GM12878 (cell line): ENCODE data around the gene CCDC80. TPM values are rescaled to one million over a fixed set of nuclear protein-coding genes. Genes with fewer than 3 reads are reported as not detected.

Experiments used
- polyA plus RNA-seq, 11 experiments: library from polyadenylated mRNA; depleted of rRNA in 4 of 11; unstranded in 6 of 11; stranded (reverse) in 5 of 11; fragments of >200 nt; fragmentation: Nextera tagmentation in 4 of 11; fragmentation: Illumina TruSeq in 1 of 11; extraction: Ambion mirVana in 4 of 11; extraction: Trizol in 1 of 11; gene quantifications; 1 replicate in 1 of 11; 2 replicates in 10 of 11; pipeline versions ENCODE4 v1.2.1 to v1.2.3, GENCODE V29; 2011 to 2016; ENCODE audit warnings: inconsistent platforms in 2 of 11, missing spikeins in 2 of 11, low read depth in 1 of 11
- total RNA-seq, 4 experiments: library from RNA; depleted of rRNA in 3 of 4; stranded (reverse); fragments of >200 nt in 3 of 4; fragmentation: Illumina TruSeq in 1 of 4; extraction: Trizol in 1 of 4; gene quantifications; 2 replicates each; pipeline versions ENCODE4 v1.2.1 to v1.2.3, GENCODE V29; 2013 to 2021

The CCDC80 gene
- total and polyA plus RNA-seq, 10 of the 15 experiments (the other 5 are each of a cell fraction or from before 2014, with no cell fraction given), result 0.01 to 0.59 (median 0.21) TPM; not detected in 5

Other genes with a start within 250 kb of the CCDC80 start
- gene BTLA, start 141.7 kb downstream of the CCDC80 start, total RNA-seq (2014; rRNA removed), result 65.2 and 83.6 TPM in 2 replicates
- gene BTLA, start 141.7 kb downstream of the CCDC80 start, total RNA-seq (2014; rRNA removed; fragmentation: Illumina TruSeq; extraction: Trizol), result 91.5 and 99.0 TPM in 2 replicates
- 78.4 and 79.7 TPM in 2 replicates for gene BTLA, start 141.7 kb downstream of the CCDC80 start, total RNA-seq (2021)
- 134 and 185 TPM in 2 replicates for gene BTLA, start 141.7 kb downstream of the CCDC80 start, polyA plus RNA-seq (2011; rRNA removed)
- gene BTLA, start 141.7 kb downstream of the CCDC80 start, polyA plus RNA-seq (2014; fragmentation: Illumina TruSeq; extraction: Trizol), result 88.7 and 107 TPM in 2 replicates
- gene BTLA, start 141.7 kb downstream of the CCDC80 start, polyA plus RNA-seq (2014; fragmentation: Nextera tagmentation; extraction: Ambion mirVana), result 100 to 1,000 TPM; 101 to 134 TPM
- 47.9 and 66.5 TPM in 2 replicates for gene BTLA, start 141.7 kb downstream of the CCDC80 start, polyA plus RNA-seq (2014; rRNA removed)
- gene BTLA, start 141.7 kb downstream of the CCDC80 start, polyA plus RNA-seq (2016; fragmentation: Nextera tagmentation; extraction: Ambion mirVana), result 10 to 100 TPM; 55.4 to 66.7 TPM
- gene ATG3, start 79.2 kb downstream of the CCDC80 start, total RNA-seq (2014; rRNA removed), result 60.6 and 67.6 TPM in 2 replicates
- 57.2 and 62.0 TPM in 2 replicates for gene ATG3, start 79.2 kb downstream of the CCDC80 start, total RNA-seq (2014; rRNA removed; fragmentation: Illumina TruSeq; extraction: Trizol)
- 48.2 and 53.7 TPM in 2 replicates for gene ATG3, start 79.2 kb downstream of the CCDC80 start, total RNA-seq (2021)
- gene ATG3, start 79.2 kb downstream of the CCDC80 start, polyA plus RNA-seq (2011; rRNA removed), result 65.1 and 85.7 TPM in 2 replicates
- gene ATG3, start 79.2 kb downstream of the CCDC80 start, polyA plus RNA-seq (2014; fragmentation: Illumina TruSeq; extraction: Trizol), result 68.6 and 97.1 TPM in 2 replicates
- 10 to 100 TPM; 49.8 to 71.2 TPM for gene ATG3, start 79.2 kb downstream of the CCDC80 start, polyA plus RNA-seq (2014; fragmentation: Nextera tagmentation; extraction: Ambion mirVana)
- 52.2 and 53.4 TPM in 2 replicates for gene ATG3, start 79.2 kb downstream of the CCDC80 start, polyA plus RNA-seq (2014; rRNA removed)
- gene ATG3, start 79.2 kb downstream of the CCDC80 start, polyA plus RNA-seq (2016; fragmentation: Nextera tagmentation; extraction: Ambion mirVana), result 10 to 100 TPM; 95.0 to 97.0 TPM
- 15.8 and 25.6 TPM in 2 replicates for gene SLC35A5, start 79.1 kb downstream of the CCDC80 start, total RNA-seq (2014; rRNA removed)
- 14.7 and 17.0 TPM in 2 replicates for gene SLC35A5, start 79.1 kb downstream of the CCDC80 start, total RNA-seq (2014; rRNA removed; fragmentation: Illumina TruSeq; extraction: Trizol)
- 16.3 and 20.0 TPM in 2 replicates for gene SLC35A5, start 79.1 kb downstream of the CCDC80 start, total RNA-seq (2021)
- gene SLC35A5, start 79.1 kb downstream of the CCDC80 start, polyA plus RNA-seq (2011; rRNA removed), result 38.1 and 56.0 TPM in 2 replicates
- 20.8 and 28.7 TPM in 2 replicates for gene SLC35A5, start 79.1 kb downstream of the CCDC80 start, polyA plus RNA-seq (2014; fragmentation: Illumina TruSeq; extraction: Trizol)
- gene SLC35A5, start 79.1 kb downstream of the CCDC80 start, polyA plus RNA-seq (2014; fragmentation: Nextera tagmentation; extraction: Ambion mirVana), result 10 to 100 TPM; 10.9 to 15.7 TPM
- gene SLC35A5, start 79.1 kb downstream of the CCDC80 start, polyA plus RNA-seq (2014; rRNA removed), result 11.3 and 12.8 TPM in 2 replicates
- 10 to 100 TPM; 32.0 to 35.6 TPM for gene SLC35A5, start 79.1 kb downstream of the CCDC80 start, polyA plus RNA-seq (2016; fragmentation: Nextera tagmentation; extraction: Ambion mirVana)
- gene CD200R1L, start 205.7 kb upstream of the CCDC80 start, total RNA-seq (2014; rRNA removed), result not detected in 2 replicates
- not detected in 2 replicates for gene CD200R1L, start 205.7 kb upstream of the CCDC80 start, total RNA-seq (2014; rRNA removed; fragmentation: Illumina TruSeq; extraction: Trizol)
- gene CD200R1L, start 205.7 kb upstream of the CCDC80 start, total RNA-seq (2021), result 0.41 TPM in 1 of 2 replicates, not detected in the other
- gene CD200R1L, start 205.7 kb upstream of the CCDC80 start, polyA plus RNA-seq (2011; rRNA removed), result 0.09 TPM in 1 of 2 replicates, not detected in the other
- gene CD200R1L, start 205.7 kb upstream of the CCDC80 start, polyA plus RNA-seq (2014; fragmentation: Illumina TruSeq; extraction: Trizol), result 0.33 TPM in 1 of 2 replicates, not detected in the other
- gene CD200R1L, start 205.7 kb upstream of the CCDC80 start, polyA plus RNA-seq (2014; fragmentation: Nextera tagmentation; extraction: Ambion mirVana), result not detected
- gene CD200R1L, start 205.7 kb upstream of the CCDC80 start, polyA plus RNA-seq (2014; rRNA removed), result not detected in 2 replicates
- not detected for gene CD200R1L, start 205.7 kb upstream of the CCDC80 start, polyA plus RNA-seq (2016; fragmentation: Nextera tagmentation; extraction: Ambion mirVana)